H54 (cell line): ENCODE results near the gene DCAF7.

Source experiments
- DNase-seq: peaks from one replicate; pipeline ENCODE4 v3.0.0; 2011; ENCODE audit warnings: low spot score, mixed read lengths; ENCODE audit not compliant: insufficient read length
- FAIRE-seq: peaks from 3 replicates; lab custom pipeline; 2011; peaks lifted over from hg19 to GRCh38; lab: Jason Lieb, UNC
- POLR2A ChIP-seq: IDR thresholded peaks from 2 replicates; pipeline ENCODE4 v1.6.1; 2011; ENCODE audit warnings: low read depth, mild to moderate bottlenecking, low read length

The DCAF7 gene

GRCh38 chr17:63549946-63550816, at the start of gene DCAF7:
Gene DCAF7 (plus strand): TSS chr17:63550477. CDS start chr17:63550678, 201 bp downstream.
- FAIRE-seq = peak; percentile 93
- DNase-seq = peak; percentile 99
- peak; percentile 90 for TF ChIP-seq POLR2A

DNA sequence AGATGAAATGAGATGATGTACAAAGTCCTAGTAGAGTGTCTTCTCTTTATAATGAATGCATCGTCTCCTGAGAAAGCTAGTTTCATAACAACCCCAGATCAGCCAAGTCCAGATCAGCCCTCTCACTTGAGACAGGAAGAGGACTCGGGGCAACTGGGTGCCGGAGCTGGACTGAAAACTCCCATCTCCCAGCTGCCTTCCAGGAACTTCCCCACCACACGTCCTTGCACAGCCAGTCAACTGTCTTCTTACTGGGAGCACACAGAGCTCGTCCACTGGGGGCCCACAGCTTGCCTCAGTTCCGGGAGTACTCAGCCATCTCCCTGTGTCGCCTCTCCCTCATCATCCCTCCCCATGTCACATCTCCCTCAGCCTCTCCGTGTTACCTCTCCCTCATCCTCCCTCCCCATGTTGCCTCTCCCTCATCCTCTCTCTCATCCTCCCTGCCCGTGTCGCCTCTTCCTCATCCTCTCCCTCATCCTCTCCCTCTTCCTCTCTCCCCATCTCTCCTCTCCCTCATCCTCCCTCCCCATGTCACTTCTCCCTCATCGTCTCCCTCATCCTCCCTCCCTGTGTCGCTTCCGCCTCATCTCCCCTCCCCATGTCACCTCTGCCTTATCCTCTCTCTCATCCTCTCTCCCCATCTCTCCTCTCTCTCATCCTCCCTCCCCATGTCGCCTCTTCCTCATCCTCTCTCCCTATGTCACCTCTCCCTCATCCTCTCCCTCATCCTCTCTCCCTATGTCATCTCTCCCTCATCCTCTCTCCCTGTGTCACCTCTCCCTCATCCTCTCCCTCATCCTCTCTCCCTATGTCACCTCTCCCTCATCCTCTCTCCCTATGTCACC, 49.5 kb upstream of the DCAF7 start:
- DNase-seq (no peak), FAIRE-seq (no peak)
- TF ChIP-seq POLR2A = no peak

DNA sequence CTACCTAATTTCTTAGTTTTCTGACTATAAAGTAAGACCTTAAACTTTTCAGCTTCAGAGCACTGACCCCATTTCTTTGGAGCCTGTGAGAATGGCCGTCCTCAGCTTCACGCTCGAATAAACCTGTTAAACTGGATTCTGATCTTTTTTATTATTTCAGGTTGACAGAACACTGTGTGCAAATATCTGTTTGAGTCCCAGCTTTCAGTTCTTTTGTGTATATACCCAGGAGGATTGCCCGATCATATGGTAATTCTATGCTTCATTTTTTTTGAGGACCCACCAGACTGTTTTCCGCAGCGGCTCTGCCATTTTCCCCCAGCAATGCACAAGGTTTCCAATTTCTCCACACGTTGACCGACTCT, 47.0 kb upstream of the DCAF7 start:
- FAIRE-seq = no peak
- no peak for TF ChIP-seq POLR2A

DNA sequence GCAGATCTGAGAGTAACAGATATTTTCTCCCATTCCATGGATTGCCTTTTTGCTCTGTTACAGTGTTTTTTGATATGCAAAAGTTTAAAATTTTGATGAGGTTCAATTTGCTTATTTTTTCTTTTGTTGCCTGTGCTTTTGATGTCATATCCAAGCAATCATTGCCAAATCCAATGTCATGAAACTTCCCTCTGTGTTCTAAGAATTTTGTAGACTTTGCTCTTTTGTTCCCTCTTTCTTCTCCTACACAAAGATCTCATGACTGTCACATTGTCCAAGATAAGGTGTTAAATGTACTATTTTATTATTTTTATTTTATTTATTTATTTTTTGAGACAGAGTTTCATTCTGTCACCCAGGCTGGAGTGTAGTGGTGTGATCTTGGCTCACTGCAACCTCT, 46.0 kb upstream of the DCAF7 start:
- TF ChIP-seq POLR2A = no peak
- FAIRE-seq = no peak

More for the DNA sequence above, 47.0 kb upstream of the DCAF7 start:
- DNase-seq = no peak

DNA sequence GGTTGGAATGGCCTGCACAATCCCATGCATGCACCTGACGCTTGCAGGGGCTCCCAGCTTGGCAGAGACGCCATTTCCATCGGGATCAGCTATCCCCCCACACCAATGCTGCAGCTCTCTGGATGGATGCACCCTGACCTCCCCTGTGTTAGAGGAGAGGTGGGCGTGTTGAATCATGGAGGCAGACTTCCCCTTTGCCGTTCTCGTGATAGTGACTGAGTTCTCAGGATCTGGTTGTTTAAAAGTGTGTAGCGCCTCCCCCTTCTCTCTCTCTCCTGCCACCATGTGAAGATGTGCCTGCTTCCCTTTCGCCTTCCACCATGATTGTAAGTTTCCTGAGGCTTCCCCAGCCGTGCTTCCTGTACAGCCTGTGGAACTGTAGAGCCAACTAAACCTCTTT, 44.9 kb upstream of the DCAF7 start:
- no peak for TF ChIP-seq POLR2A
- DNase-seq = no peak
- no peak for FAIRE-seq

More for the DNA sequence above, 46.0 kb upstream of the DCAF7 start:
- no peak for DNase-seq

DNA sequence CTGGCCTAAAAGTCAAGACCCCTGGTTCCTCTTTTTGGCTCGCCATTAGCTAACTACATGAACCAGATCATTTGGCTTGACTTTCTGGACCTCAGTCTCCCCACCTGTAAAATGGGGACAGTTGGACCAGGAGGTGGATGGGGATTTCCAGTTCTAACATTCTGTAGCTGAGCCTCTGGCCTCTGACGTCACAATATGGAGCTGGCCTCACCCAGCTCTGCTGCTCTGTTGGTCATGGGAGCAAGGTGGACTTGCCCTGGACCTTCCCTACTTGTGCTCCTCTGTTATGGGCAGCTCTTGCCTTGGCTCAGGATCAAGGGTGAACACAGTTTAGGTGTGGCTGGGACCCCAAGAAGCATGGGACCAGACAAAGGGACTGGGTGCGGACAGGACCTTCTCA, 43.6 kb upstream of the DCAF7 start:
- FAIRE-seq = no peak

GRCh38 chr17:63511331-63511730, 38.9 kb upstream of the DCAF7 start:
- TF ChIP-seq POLR2A = no peak
- DNase-seq (no peak), FAIRE-seq (no peak)

More for the DNA sequence above, 43.6 kb upstream of the DCAF7 start:
- TF ChIP-seq POLR2A = no peak
- DNase-seq = no peak

GRCh38 chr17:63512388-63512787, 37.9 kb upstream of the DCAF7 start:
- DNase-seq (no peak), FAIRE-seq (no peak)
- no peak for TF ChIP-seq POLR2A

- no peak for TF ChIP-seq POLR2A
- DNase-seq (no peak), FAIRE-seq (no peak)
Observed at GRCh38 chr17:63512896-63513644, 37.2 kb upstream of the DCAF7 start.

DNA sequence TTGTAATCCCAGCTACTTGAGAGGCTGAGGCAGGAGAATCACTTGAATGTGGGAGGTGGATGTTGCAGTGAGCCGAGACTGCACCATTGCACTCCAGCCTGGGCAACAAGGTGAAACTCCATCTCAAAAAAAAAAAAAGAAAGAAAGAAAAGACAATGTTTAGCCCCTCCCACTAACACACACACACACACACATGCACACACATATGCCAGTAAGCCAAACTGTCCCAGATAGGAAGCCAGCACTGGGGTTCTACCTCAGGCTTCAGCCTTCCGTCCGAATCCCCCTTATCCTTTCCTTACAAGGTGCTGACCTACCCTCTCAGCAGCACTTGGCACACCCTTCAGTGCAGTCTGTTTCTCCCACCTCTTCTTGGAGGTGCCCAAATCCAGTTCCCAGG, 35.8 kb upstream of the DCAF7 start:
- FAIRE-seq = no peak
- no peak for TF ChIP-seq POLR2A
- DNase-seq = no peak

- no peak for TF ChIP-seq POLR2A
- DNase-seq = no peak
- FAIRE-seq = no peak
Observed at GRCh38 chr17:63514974-63515373, 35.3 kb upstream of the DCAF7 start.

DNA sequence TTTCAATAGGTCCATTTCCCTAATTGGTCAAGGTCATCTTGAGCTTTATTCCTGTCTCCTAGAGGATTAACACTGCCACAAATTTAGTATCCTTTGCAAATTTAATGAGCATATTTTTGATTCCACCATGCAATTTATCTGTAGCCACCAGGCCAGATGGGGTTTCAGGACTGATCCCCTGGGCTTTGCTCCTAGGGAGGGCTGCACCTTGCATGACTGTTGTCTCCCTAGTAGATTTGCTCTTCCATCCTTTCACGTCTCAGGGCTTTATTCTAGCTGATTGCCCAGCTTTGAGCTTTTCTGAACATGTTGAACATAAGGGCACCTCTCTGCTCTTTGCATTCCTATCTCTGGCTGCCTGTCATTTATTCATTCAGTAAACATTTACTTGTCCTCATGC, 34.9 kb upstream of the DCAF7 start:
- no peak for FAIRE-seq
- no peak for DNase-seq
- TF ChIP-seq POLR2A = no peak
